HG03066 (cell line): ENCODE data around the gene C12orf42.

ENCODE experiments used
- ATAC-seq: cut with Tn5 transposase; IDR thresholded peaks from one replicate; pipeline ENCODE4 v1.9.1; 2021; ENCODE audit warnings: low read depth; ENCODE audit not compliant: unreplicated experiment

C12orf42 gene

GRCh38 chr12:103279444-103279843 lies 216.3 kb downstream of the C12orf42 start:
- ATAC-seq: peak; percentile 95

- no peak for ATAC-seq
Measured at GRCh38 chr12:103278329-103278728, 217.4 kb downstream of the C12orf42 start.

GRCh38 chr12:103273645-103274044 lies 222.1 kb downstream of the C12orf42 start:
- no peak for ATAC-seq

- ATAC-seq: no peak
Measured at GRCh38 chr12:103272949-103273348, 222.8 kb downstream of the C12orf42 start.

GRCh38 chr12:103269946-103270345 lies 225.8 kb downstream of the C12orf42 start:
- ATAC-seq: no peak

- no peak for ATAC-seq
Measured at GRCh38 chr12:103268831-103269514, 226.8 kb downstream of the C12orf42 start.

- no peak for ATAC-seq
Measured at GRCh38 chr12:103257763-103258162, 238.0 kb downstream of the C12orf42 start.
